ENCODE data around the gene OXSM. TPM values are rescaled to one million over a fixed set of nuclear protein-coding genes. Genes with fewer than 3 reads are reported as not detected.
A peak's percentile ranks its signal among the peaks of the same experiment; 100 is the strongest.

OXSM gene
- total RNA-seq, 1 donor from 2014 or later = 6.3 TPM

DNA sequence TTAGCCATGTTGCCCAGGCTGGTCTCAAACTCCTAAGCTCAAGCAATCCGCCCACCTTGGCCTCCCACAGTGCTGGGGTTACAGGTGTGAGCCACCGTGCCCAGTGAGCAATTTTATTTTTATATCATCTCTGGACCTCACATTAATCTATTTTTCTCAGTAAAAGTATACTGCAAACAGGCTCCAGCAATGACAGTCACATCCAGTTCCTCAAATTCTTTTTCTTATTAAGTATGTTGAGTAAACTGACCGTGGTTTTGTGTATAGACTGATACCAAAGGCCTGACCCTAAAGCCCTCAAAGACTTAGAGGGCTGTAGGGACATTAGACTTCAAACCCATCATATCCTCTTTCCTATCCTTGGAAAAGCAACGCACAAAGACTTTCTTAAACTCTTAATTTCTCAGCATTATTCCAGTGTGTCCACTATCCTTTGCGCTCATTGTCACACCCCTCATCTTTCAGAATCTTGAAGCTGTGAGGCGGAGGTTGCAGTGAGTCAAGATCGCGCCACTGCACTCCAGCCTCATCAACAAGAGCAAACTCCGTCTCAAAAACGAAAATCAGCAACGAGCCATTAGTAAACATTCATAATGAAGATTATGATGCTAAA, 8.6 kb upstream of the OXSM start:
- Histone ChIP-seq H3K4me1 (ENCODE audit: control insufficient read depth in 3 of 3, insufficient read depth in 3 of 3, low read length in 3 of 3) (peaks cover 4 to 19% (median 17%) of the 10 kb centered on the region in 3 donors), H3K9ac (ENCODE audit: low read depth in 1 of 3, low read length in 3 of 3) (no peak overlapping the region), H3K27ac (ENCODE audit: low read depth, low read length) (no peak overlapping the region), H3K4me3 (ENCODE audit: low read length in 3 of 3) (no peak overlapping the region), H3K27me3 (ENCODE audit: control insufficient read depth in 3 of 3, insufficient read depth in 3 of 3, low read length in 3 of 3) (no peaks in the 10 kb centered on the region), H3K36me3 (ENCODE audit: control insufficient read depth in 3 of 3, insufficient read depth in 3 of 3, low read length in 3 of 3) (peaks cover 3 to 12% (median 11%) of the 10 kb centered on the region in 3 donors), H3K9me3 (ENCODE audit: control insufficient read depth in 3 of 3, low read length in 3 of 3) (no peaks in the 10 kb centered on the region)

DNA sequence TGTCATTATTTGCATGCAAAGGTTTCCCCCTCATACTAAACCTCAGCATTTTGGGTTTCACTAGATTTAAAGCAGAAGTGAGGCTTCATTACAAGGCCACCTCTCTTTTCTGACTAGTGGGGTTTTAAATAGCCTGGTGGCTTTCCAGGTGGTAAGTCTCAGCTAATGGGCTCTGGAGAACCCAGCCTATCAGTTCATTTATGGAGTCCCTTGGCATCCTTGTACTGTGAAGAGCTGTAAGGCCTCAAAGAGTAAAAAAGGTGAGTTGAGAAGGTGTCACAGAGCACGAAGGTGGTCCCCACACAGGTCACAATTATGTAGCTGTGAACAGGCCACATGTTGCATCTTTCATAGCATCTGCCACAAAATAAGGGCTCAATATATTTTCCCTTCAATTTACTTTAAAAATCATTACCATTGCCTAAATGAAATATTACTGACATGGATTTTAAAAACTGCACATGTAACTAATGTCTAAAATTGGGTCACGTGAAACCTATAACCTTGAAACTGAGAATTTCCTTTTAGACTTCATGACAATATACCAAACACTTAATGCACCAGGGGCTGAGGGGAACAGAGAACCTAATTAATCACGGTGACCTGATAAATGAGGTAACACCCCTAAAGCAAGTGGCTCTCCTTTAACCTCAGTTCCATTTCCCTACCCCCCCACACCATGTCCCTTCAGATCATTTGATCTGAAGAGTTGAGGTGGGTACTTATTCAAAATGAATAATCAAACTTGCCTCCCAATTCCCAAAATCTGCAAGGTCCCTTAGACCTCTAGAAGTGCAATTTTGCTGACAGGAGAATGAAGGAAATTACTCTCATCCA, 7.9 kb upstream of the OXSM start:
- H3K36me3 ChIP-seq (ENCODE audit: control insufficient read depth in 3 of 3, insufficient read depth in 3 of 3, low read length in 3 of 3) = peaks cover 0 to 9% (median 7%) of the 10 kb centered on the region in 3 donors
- peak overlapping the region; percentile 82 to 91 (median 86) for H3K4me3 ChIP-seq (ENCODE audit: low read length in 3 of 3)
- no peaks in the 10 kb centered on the region for H3K27me3 ChIP-seq (ENCODE audit: control insufficient read depth in 3 of 3, insufficient read depth in 3 of 3, low read length in 3 of 3)
- peak overlapping the region in 2 of 3 donors; percentile 81 to 87 for H3K9ac ChIP-seq (ENCODE audit: low read depth in 1 of 3, low read length in 3 of 3)
- H3K27ac ChIP-seq (ENCODE audit: low read depth, low read length) = no peak overlapping the region
- H3K9me3 ChIP-seq (ENCODE audit: control insufficient read depth in 3 of 3, low read length in 3 of 3) = no peaks in the 10 kb centered on the region
- peaks cover 4 to 19% (median 17%) of the 10 kb centered on the region in 3 donors for H3K4me1 ChIP-seq (ENCODE audit: control insufficient read depth in 3 of 3, insufficient read depth in 3 of 3, low read length in 3 of 3)

DNA sequence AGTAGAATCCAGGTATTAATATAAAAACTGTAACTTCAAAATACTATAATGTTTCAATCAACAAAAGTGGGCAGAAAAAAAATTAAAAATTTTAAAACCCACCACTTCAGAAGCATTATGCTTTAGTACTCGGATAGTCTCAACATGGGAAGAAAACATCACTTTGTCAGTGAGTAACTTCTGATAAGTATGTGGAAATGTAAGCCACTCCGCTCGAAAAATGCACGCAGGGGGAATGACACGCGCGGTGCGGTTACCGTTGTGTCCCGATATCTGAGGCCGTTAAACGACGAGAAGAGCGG, 7.3 kb upstream of the OXSM start:
- Histone ChIP-seq H3K36me3 (ENCODE audit: control insufficient read depth in 3 of 3, insufficient read depth in 3 of 3, low read length in 3 of 3) (peaks cover 0 to 5% (median 3%) of the 10 kb centered on the region in 3 donors), H3K9ac (ENCODE audit: low read depth in 1 of 3, low read length in 3 of 3) (peak overlapping the region; percentile 81 to 87 (median 83)), H3K4me1 (ENCODE audit: control insufficient read depth in 3 of 3, insufficient read depth in 3 of 3, low read length in 3 of 3) (peaks cover 4 to 19% (median 17%) of the 10 kb centered on the region in 3 donors), H3K4me3 (ENCODE audit: low read length in 3 of 3) (peak overlapping the region; percentile 82 to 91 (median 86)), H3K27ac (ENCODE audit: low read depth, low read length) (peak overlapping the region; percentile 78), H3K9me3 (ENCODE audit: control insufficient read depth in 3 of 3, low read length in 3 of 3) (no peaks in the 10 kb centered on the region), H3K27me3 (ENCODE audit: control insufficient read depth in 3 of 3, insufficient read depth in 3 of 3, low read length in 3 of 3) (no peaks in the 10 kb centered on the region)

DNA sequence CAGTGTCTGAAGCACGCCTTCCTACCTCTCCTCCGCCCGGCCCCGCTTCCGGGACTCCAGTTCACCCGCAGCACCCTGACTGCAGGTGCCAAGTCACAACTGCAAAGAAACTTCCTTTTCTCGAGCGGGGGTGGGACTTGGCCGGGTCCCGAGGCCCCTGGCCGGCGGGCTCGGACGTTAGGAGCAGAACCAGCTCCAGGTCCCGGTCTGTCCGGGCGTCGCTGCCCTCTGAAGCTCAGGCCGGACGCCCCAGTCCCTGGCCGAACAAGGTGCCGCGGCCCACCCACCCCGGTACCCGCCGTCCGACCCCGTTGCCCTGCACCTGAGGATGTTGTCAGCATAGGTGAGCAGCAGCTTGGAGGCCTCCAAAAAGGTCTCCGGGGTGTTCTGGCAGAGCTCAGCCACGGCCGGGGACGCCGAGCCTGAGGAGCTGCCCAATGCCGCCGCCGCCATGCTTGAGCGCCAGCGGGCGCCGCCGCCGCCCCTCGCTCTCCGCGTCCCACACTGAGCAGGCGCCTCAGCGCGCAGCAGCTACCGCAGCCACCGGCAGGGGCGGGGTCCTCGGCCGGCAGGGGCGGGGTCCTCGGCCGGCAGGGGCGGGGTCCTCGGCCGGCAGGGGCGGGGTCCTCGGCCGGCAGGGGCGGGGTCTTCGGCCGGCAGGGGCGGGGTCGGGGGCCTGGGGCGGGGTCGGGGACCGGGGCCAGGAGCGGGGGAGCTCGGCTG, 6.8 kb upstream of the OXSM start, which contains the start of gene NGLY1:
Gene NGLY1, minus strand, starts transcription at position 506 of the 723 bp plus-strand sequence. Its CDS starts 53 bp downstream, at position 453.
- H3K4me1 ChIP-seq (ENCODE audit: control insufficient read depth in 3 of 3, insufficient read depth in 3 of 3, low read length in 3 of 3) = peaks cover 4 to 19% (median 17%) of the 10 kb centered on the region in 3 donors
- peak within 1 kb of the TSS; percentile 88 for H3K27ac ChIP-seq (ENCODE audit: low read depth, low read length)
- H3K27me3 ChIP-seq (ENCODE audit: control insufficient read depth in 3 of 3, insufficient read depth in 3 of 3, low read length in 3 of 3) = no peaks in the 10 kb centered on the region
- peaks cover 0 to under 1% (median 0%) of the 10 kb centered on the region in 3 donors for H3K36me3 ChIP-seq (ENCODE audit: control insufficient read depth in 3 of 3, insufficient read depth in 3 of 3, low read length in 3 of 3)
- H3K9ac ChIP-seq (ENCODE audit: low read depth in 1 of 3, low read length in 3 of 3) = peak within 1 kb of the TSS; percentile 81 to 87 (median 83)
- H3K9me3 ChIP-seq (ENCODE audit: control insufficient read depth in 3 of 3, low read length in 3 of 3) = no peaks in the 10 kb centered on the region
- peak within 1 kb of the TSS; percentile 82 to 91 (median 86) for H3K4me3 ChIP-seq (ENCODE audit: low read length in 3 of 3)

DNA sequence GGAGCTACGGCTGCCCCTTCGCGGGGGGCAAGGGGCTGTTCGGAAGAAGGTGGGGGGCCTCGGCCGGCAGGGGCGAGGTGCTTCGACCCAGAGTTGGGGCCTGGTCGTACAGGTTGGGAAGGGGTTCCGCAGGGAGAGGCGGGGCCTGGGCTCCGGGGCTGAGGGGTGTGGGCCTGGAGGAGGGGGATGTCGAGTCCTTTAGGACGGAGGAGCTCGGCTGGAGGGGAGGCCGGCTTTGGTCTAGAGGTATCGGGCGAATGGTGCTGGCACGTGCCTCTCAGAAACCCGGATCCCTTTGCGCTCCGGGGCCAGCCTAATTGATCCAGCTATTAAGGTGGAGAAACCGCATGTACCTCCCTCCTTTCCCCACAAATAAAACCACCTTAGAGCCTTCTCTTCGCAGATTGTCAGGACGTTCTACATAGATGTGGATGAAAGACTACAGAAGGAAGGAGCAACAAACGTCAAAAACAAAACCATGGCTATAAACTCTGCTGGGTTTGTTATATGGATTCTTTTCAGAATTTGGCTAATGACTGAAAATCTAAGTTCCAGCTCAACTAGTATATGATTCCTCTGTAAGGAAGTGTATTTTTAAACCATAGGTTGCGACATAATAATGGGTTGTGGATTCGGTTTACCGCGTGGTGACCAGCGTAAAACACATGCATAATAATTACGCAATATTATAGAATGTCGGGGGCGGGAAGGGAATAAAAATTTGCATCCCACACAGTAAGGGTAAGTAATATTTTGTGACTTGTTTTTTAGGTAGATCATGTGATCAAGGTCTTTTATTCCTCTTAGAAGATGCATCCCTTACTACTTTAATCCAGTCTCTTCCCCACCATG, 6.0 kb upstream of the OXSM start:
- Histone ChIP-seq H3K36me3 (ENCODE audit: control insufficient read depth in 3 of 3, insufficient read depth in 3 of 3, low read length in 3 of 3) (no peaks in the 10 kb centered on the region), H3K4me3 (ENCODE audit: low read length in 3 of 3) (peak overlapping the region; percentile 75 to 82 (median 80)), H3K27ac (ENCODE audit: low read depth, low read length) (peak overlapping the region; percentile 88), H3K27me3 (ENCODE audit: control insufficient read depth in 3 of 3, insufficient read depth in 3 of 3, low read length in 3 of 3) (no peaks in the 10 kb centered on the region), H3K4me1 (ENCODE audit: control insufficient read depth in 3 of 3, insufficient read depth in 3 of 3, low read length in 3 of 3) (peaks cover 6 to 21% (median 20%) of the 10 kb centered on the region in 3 donors), H3K9ac (ENCODE audit: low read depth in 1 of 3, low read length in 3 of 3) (peak overlapping the region; percentile 75 to 86 (median 79)), H3K9me3 (ENCODE audit: control insufficient read depth in 3 of 3, low read length in 3 of 3) (no peaks in the 10 kb centered on the region)

DNA sequence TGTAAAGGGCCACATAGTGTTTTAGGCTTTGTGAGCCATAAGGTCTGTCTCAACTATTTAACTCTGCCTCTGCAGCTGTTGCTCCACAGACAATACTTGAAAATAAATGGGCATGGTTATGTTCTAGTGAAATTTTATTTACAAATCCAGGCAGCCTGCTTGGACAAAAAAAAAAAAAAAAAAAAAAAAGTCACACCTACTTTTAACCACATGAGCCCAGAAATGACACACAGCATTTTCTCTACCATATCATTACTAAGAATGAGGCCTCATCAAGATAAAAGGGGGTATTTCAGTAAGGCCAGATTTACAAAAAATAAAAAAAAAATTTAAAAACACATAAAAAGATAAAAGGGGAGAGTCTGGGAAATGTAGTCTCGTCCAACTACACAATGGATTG, 4.9 kb upstream of the OXSM start:
- Histone ChIP-seq H3K36me3 (ENCODE audit: control insufficient read depth in 3 of 3, insufficient read depth in 3 of 3, low read length in 3 of 3) (no peaks in the 10 kb centered on the region), H3K9ac (ENCODE audit: low read depth in 1 of 3, low read length in 3 of 3) (no peak overlapping the region), H3K4me3 (ENCODE audit: low read length in 3 of 3) (no peak overlapping the region), H3K4me1 (ENCODE audit: control insufficient read depth in 3 of 3, insufficient read depth in 3 of 3, low read length in 3 of 3) (peaks cover 6 to 23% (median 21%) of the 10 kb centered on the region in 3 donors), H3K27me3 (ENCODE audit: control insufficient read depth in 3 of 3, insufficient read depth in 3 of 3, low read length in 3 of 3) (no peaks in the 10 kb centered on the region), H3K27ac (ENCODE audit: low read depth, low read length) (no peak overlapping the region), H3K9me3 (ENCODE audit: control insufficient read depth in 3 of 3, low read length in 3 of 3) (no peaks in the 10 kb centered on the region)

DNA sequence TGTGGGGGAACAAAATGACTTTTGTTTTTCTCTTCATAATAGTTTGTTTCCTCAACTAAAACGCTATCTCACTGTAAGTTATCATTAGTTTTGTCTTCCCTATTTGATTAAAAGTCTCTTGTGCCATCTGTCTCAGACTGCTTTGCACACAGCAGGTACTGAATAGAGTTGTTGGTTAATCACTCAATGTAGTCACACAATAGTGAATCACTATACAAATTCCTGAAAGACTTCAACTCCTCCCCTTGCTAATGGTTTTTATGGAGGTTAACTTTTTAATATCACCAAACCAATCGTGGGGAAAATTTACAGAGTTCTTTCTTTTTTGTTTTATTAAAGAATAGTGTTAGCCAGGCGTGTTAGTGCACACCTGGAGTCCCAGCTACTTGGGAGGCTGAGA, 4.1 kb upstream of the OXSM start:
- Histone ChIP-seq H3K27me3 (ENCODE audit: control insufficient read depth in 3 of 3, insufficient read depth in 3 of 3, low read length in 3 of 3) (no peaks in the 10 kb centered on the region), H3K36me3 (ENCODE audit: control insufficient read depth in 3 of 3, insufficient read depth in 3 of 3, low read length in 3 of 3) (no peaks in the 10 kb centered on the region), H3K4me3 (ENCODE audit: low read length in 3 of 3) (no peak overlapping the region), H3K27ac (ENCODE audit: low read depth, low read length) (no peak overlapping the region), H3K9ac (ENCODE audit: low read depth in 1 of 3, low read length in 3 of 3) (no peak overlapping the region), H3K9me3 (ENCODE audit: control insufficient read depth in 3 of 3, low read length in 3 of 3) (no peaks in the 10 kb centered on the region), H3K4me1 (ENCODE audit: control insufficient read depth in 3 of 3, insufficient read depth in 3 of 3, low read length in 3 of 3) (peaks cover 8 to 30% (median 28%) of the 10 kb centered on the region in 3 donors)

DNA sequence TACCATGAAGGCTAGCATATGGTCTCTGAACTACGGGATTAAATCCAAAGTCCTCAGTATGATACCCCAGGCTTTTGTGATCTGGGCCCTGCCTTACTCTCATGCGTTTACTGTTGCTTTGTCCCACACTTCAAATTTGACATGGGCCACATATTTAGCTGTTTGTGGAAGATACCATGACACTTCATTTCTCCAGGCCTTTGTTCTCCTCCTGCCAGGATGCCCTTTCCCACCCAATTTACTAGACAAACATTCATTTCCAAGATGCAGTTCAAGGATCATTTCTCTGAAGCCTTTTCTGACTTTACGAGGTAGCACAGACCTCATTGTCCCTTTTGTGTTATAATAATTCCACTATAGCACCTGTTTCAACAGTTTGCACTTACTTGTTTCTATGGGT, 2.2 kb upstream of the OXSM start:
- Histone ChIP-seq H3K4me1 (ENCODE audit: control insufficient read depth in 3 of 3, insufficient read depth in 3 of 3, low read length in 3 of 3) (peaks cover 10 to 33% (median 29%) of the 10 kb centered on the region in 3 donors), H3K27ac (ENCODE audit: low read depth, low read length) (no peak overlapping the region), H3K36me3 (ENCODE audit: control insufficient read depth in 3 of 3, insufficient read depth in 3 of 3, low read length in 3 of 3) (peaks cover 0 to 3% (median 0%) of the 10 kb centered on the region in 3 donors), H3K27me3 (ENCODE audit: control insufficient read depth in 3 of 3, insufficient read depth in 3 of 3, low read length in 3 of 3) (no peaks in the 10 kb centered on the region), H3K9ac (ENCODE audit: low read depth in 1 of 3, low read length in 3 of 3) (no peak overlapping the region), H3K4me3 (ENCODE audit: low read length in 3 of 3) (no peak overlapping the region), H3K9me3 (ENCODE audit: control insufficient read depth in 3 of 3, low read length in 3 of 3) (no peaks in the 10 kb centered on the region)

DNA sequence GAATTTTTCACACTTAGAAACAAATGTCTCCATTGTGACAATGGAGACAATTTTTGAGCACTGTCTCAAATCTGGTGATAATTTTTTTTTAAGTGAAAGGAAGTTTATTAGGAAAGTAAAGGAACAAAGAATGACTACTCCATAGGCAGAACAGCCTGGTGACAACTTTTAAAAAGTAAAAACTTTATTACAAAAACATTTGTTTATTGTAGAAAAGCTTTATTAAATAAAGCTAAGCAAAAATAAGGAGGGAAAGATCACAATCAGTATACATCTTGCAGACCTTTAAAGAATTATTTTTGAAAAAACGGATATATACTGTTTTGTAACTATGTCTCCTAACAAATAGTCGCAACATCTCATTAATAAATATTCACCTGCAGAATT, 688 bp upstream of the OXSM start:
- H3K9me3 ChIP-seq (ENCODE audit: control insufficient read depth in 3 of 3, low read length in 3 of 3) = no peaks in the 10 kb centered on the region
- H3K9ac ChIP-seq (ENCODE audit: low read depth in 1 of 3, low read length in 3 of 3) = peak overlapping the region; percentile 82 to 93 (median 89)
- no peaks in the 10 kb centered on the region for H3K27me3 ChIP-seq (ENCODE audit: control insufficient read depth in 3 of 3, insufficient read depth in 3 of 3, low read length in 3 of 3)
- H3K4me1 ChIP-seq (ENCODE audit: control insufficient read depth in 3 of 3, insufficient read depth in 3 of 3, low read length in 3 of 3) = peaks cover 10 to 29% (median 23%) of the 10 kb centered on the region in 3 donors
- peaks cover 0 to 3% (median 2%) of the 10 kb centered on the region in 3 donors for H3K36me3 ChIP-seq (ENCODE audit: control insufficient read depth in 3 of 3, insufficient read depth in 3 of 3, low read length in 3 of 3)
- peak overlapping the region; percentile 94 for H3K27ac ChIP-seq (ENCODE audit: low read depth, low read length)
- peak overlapping the region; percentile 89 to 100 (median 90) for H3K4me3 ChIP-seq (ENCODE audit: low read length in 3 of 3)
